Astrocyte of the spinal cord (primary cell): ENCODE results near the gene ADORA3.

Source experiments
- DNase-seq: peaks from one replicate; pipeline ENCODE4 v3.0.0; 2011; ENCODE audit warnings: low read depth, low spot score
- H3K4me3 ChIP-seq: 2 replicates; pipeline ENCODE4 v1.5.1; 2011; ENCODE audit warnings: low read depth, mild to moderate bottlenecking, low read length, moderate library complexity
- CTCF ChIP-seq: IDR thresholded peaks from 2 replicates; pipeline ENCODE4 v1.5.1; 2012; ENCODE audit warnings: low read depth, mild to moderate bottlenecking, low read length, inconsistent platforms
- in situ Hi-C: cut with HindIII; loops from 2 replicates; pipeline ENCODE4 v1.10.0; 2017; ENCODE audit warnings: low sequenced_read_pairs

Gene ADORA3

GRCh38 chr1:111463029-111463683, 40.3 kb downstream of the ADORA3 start:
- DNase-seq, result peak; percentile 50
- H3K4me3 ChIP-seq, result no peak overlapping the region
- no peak for TF ChIP-seq CTCF

DNA sequence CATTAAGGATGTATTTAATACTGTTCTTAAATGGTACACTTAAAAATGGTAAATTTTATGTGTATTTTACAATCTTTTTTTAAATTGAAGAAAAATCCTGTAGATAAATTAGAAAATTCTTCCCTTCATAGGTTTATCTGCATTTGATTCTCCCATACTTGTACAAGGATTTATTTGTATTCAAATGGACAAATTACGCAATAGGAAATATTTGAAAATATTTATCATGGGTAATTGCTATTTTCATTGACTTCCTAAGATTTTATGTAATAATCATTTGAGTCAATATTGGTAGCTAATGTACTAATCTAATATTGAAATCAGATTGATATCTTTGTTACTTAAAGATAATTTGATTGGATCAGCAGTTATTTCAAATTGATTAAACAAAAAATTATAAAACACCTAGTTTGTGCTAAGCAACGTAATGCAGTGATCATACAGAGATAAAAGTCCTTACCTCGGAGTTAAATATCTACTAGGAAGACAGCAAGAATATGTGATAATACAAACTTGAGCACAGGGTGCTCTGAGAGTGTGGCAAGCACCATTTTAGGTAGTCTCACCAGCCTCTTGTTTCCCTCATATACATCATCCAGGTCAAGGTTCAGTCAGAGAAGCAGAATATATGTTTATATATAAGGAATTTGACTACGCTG, 40.9 kb downstream of the ADORA3 start:
- TF ChIP-seq CTCF, result no peak
- no peak for DNase-seq
- in situ Hi-C loops, result no loop called here
- no peak overlapping the region for H3K4me3 ChIP-seq

More at GRCh38 chr1:111463029-111463683, 40.3 kb downstream of the ADORA3 start:
- in situ Hi-C loops, result no loop called here

GRCh38 chr1:111461765-111462164, 41.7 kb downstream of the ADORA3 start:
- no peak overlapping the region for H3K4me3 ChIP-seq
- in situ Hi-C loops, result no loop called here
- TF ChIP-seq CTCF, result no peak
- no peak for DNase-seq

DNA sequence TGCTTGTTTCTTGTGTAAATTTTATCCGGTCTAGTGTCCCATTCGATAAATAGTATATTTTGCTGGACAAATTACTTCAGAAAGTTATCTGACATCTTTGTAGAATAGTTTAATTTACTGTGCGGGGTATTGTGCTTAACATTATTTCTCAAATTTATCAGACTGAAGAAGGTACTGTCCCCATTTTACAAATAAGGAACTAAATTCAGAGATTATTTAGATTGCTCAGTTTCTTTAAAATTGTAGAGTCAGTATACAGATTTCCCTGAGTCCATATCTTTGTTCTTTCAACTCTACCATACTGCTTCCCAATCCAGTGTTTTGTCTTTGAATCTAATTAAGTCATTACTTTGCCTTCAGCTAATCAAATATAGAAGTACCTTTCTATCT, 47.8 kb downstream of the ADORA3 start:
- no peak for DNase-seq
- no peak for TF ChIP-seq CTCF
- no peak overlapping the region for H3K4me3 ChIP-seq
- in situ Hi-C loops, result no loop called here

DNA sequence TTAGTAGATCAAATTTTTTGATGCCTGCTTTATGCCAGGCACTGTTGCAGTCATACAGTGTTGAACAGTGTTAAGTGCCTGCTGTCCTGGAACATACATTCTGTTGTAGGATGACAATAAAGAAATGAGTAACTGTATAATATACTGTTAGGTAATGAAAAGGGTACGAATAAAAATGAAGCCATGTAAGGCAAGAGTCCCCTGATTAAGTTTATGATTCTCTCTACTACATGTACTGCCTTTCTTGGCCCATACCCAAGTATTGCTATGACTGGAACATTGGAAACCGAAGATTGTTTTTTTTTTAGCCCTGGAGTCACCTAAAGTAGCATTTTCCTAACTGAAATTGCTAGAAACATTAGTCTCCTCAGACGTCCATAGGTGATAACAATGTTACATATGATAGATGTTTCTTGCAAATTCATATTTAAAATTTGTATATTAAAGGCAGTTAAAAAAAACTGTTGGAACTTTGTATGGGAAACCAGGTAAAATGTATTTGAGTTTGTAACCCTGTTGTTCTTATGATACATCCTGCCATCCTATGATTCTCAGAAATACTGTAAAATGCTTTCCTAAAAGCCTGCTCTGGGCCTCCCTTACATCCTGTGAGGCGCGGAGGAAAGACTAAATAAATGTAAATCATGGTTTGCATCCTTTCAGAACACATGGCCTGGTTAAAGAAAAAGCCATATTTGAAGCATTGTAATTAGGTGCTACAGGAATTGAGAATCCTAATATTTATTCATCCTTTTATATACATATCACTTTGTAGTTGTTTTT, 48.4 kb downstream of the ADORA3 start:
- in situ Hi-C loops, result no loop called here
- no peak for DNase-seq
- TF ChIP-seq CTCF, result no peak
- H3K4me3 ChIP-seq, result no peak overlapping the region

GRCh38 chr1:111453706-111454105, 49.7 kb downstream of the ADORA3 start:
- TF ChIP-seq CTCF, result no peak
- no peak overlapping the region for H3K4me3 ChIP-seq
- DNase-seq, result no peak
- in situ Hi-C loops, result no loop called here
